ENCODE results near the gene ZFPL1. TPM values are rescaled to one million over a fixed set of nuclear protein-coding genes. Genes with fewer than 3 reads are reported as not detected.

ZFPL1 gene
- total and polyA plus RNA-seq, 4 donors: 34.5 to 45.8 (median 35.2) TPM

DNA sequence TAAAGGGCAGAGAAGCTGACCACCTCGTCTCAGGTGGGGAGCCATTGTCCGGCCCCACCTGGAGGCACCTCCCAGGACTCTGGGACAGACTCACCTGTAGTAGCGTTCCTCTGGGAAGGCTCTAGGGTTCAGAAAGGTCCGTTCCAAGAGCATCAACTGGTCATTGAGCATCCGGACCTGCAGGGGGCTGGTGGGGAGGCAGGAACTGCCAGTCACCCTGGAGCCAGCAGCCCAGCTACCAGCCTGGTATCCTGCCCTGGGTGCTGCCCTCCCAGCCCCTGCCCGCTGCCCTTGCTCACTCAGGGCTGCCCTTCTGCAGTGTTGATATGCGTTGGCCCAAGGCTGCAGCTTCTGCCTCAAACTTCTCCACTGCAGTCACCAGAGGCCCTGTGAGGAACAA, 38.3 kb upstream of the ZFPL1 start:
- Histone ChIP-seq H3K4me1 (ENCODE audit: control insufficient read depth in 5 of 5, insufficient read depth in 5 of 5, low read length in 5 of 5) (peaks cover 0 to 23% (median 0%) of the 10 kb centered on the region in 5 donors), H3K9me3 (ENCODE audit: control insufficient read depth in 4 of 4, insufficient read depth in 3 of 4, low read length in 3 of 4) (no peaks in the 10 kb centered on the region)
- 90 to 93% methylated on average over 7 of the region's 7 CpGs for WGBS, 2 donors

DNA sequence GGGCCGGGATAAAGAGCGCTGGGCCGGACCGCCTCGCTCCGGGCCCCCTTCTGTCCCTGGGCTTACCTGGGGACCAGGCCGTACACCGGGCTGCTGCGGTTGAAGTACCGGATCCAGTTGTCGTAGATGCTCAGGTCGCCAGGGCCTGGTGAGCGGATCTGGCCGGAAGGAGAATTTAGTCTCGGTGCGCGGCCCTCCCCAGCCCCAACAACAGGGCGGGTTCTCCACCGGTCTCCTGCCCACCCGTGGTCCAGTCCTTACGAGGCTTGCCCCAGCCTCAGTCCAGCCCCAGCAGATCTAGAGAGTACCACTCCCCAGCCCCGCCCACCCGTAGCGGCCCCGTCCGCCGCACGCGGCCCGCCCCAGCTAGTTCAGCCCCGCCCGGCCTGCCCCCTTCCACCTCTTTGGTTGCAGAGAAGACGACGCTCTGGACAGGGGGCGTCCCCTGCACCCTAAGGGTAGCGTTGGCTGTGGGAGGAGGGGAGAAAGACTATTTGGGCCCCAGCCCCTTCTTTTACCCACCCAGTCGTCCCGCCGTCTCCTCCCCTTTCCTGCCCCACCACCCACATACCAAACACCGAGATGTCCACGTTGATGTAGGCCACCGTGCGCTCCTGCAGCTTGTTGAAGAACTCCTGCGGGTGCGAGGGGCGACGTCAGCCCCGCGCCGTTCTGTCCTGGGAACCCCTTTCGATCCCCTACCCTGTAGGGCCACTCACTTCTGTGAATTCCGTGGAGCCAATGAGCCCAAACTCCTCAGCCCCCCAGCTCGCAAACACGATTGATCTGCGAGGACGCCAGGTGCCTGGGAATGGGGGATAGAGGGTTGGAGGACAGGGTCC, 36.2 kb upstream of the ZFPL1 start:
- peaks cover 0 to 18% (median 8%) of the 10 kb centered on the region in 4 donors for H3K36me3 ChIP-seq (ENCODE audit: control insufficient read depth in 4 of 4, insufficient read depth in 4 of 4, low read length in 4 of 4)
- peak overlapping the region; percentile 35 for H3K4me3 ChIP-seq
- TF ChIP-seq, protein P1, sequence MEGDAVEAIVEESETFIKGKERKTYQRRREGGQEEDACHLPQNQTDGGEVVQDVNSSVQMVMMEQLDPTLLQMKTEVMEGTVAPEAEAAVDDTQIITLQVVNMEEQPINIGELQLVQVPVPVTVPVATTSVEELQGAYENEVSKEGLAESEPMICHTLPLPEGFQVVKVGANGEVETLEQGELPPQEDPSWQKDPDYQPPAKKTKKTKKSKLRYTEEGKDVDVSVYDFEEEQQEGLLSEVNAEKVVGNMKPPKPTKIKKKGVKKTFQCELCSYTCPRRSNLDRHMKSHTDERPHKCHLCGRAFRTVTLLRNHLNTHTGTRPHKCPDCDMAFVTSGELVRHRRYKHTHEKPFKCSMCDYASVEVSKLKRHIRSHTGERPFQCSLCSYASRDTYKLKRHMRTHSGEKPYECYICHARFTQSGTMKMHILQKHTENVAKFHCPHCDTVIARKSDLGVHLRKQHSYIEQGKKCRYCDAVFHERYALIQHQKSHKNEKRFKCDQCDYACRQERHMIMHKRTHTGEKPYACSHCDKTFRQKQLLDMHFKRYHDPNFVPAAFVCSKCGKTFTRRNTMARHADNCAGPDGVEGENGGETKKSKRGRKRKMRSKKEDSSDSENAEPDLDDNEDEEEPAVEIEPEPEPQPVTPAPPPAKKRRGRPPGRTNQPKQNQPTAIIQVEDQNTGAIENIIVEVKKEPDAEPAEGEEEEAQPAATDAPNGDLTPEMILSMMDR (IDR thresholded peaks at IDR 0.05; ENCODE audit: control extremely low read depth, extremely low read depth): no peak
- H3K27ac ChIP-seq (ENCODE audit: low read depth in 1 of 2, low read length in 1 of 2): peak overlapping the region in 1 of 2 donors; percentile 47
- no peak overlapping the region for H3K9ac ChIP-seq (ENCODE audit: insufficient read depth in 1 of 2, low read length in 2 of 2)
- WGBS, 2 donors: 15 to 17% methylated on average over 53 to 56 of the region's 56 CpGs
- DNase-seq: peak in 2 of 3 donors; percentile 30 to 35
- peaks cover 0 to 17% (median 0%) of the 10 kb centered on the region in 5 donors for H3K4me1 ChIP-seq (ENCODE audit: control insufficient read depth in 5 of 5, insufficient read depth in 5 of 5, low read length in 5 of 5)
- ATAC-seq (ENCODE audit: insufficient read depth, low FRiP score): no peak
- no peaks in the 10 kb centered on the region for H3K27me3 ChIP-seq (ENCODE audit: control insufficient read depth in 3 of 3, insufficient read depth in 3 of 3, low read length in 2 of 3)
- no peaks in the 10 kb centered on the region for H3K9me3 ChIP-seq (ENCODE audit: control insufficient read depth in 4 of 4, insufficient read depth in 3 of 4, low read length in 3 of 4)

More for the DNA sequence above, 38.3 kb upstream of the ZFPL1 start:
- TF ChIP-seq, protein P1 (IDR thresholded peaks at IDR 0.05; ENCODE audit: control extremely low read depth, extremely low read depth): no peak
- H3K27me3 ChIP-seq (ENCODE audit: control insufficient read depth in 3 of 3, insufficient read depth in 3 of 3, low read length in 2 of 3): no peaks in the 10 kb centered on the region
- no peak overlapping the region for H3K9ac ChIP-seq (ENCODE audit: insufficient read depth in 1 of 2, low read length in 2 of 2)
- H3K4me3 ChIP-seq: no peak overlapping the region
- no peak overlapping the region for H3K27ac ChIP-seq (ENCODE audit: low read depth in 1 of 2, low read length in 1 of 2)
- no peak for DNase-seq
- no peak for ATAC-seq (ENCODE audit: insufficient read depth, low FRiP score)
- peaks cover 0 to 18% (median 8%) of the 10 kb centered on the region in 4 donors for H3K36me3 ChIP-seq (ENCODE audit: control insufficient read depth in 4 of 4, insufficient read depth in 4 of 4, low read length in 4 of 4)

DNA sequence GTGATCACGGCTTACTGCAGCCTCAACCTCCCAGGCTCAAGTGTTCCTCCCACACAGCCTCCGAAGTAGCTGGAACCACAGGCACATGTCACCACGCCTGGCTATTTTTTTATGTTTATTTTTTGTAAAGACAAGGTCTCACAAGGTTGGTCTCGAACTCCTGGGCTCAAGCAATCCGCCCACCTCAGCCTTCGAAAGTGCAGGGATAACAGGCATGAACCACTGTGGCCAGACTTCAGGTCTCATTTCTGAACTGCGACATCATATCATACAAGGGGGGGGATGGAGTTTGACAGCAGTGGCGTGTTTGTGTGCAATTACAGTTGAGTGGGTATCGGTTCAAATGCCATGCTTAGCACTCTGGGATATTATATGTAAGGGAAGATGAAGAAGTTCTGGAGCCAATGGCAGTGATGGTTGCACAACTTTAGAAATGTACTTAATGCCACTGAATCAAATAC, 32.6 kb upstream of the ZFPL1 start:
- no peak overlapping the region for H3K9ac ChIP-seq (ENCODE audit: insufficient read depth in 1 of 2, low read length in 2 of 2)
- H3K27me3 ChIP-seq (ENCODE audit: control insufficient read depth in 3 of 3, insufficient read depth in 3 of 3, low read length in 2 of 3): no peaks in the 10 kb centered on the region
- WGBS, 2 donors: 75 to 88% methylated on average over 9 of the region's 9 CpGs
- H3K4me3 ChIP-seq: no peak overlapping the region
- DNase-seq (no peak), ATAC-seq (ENCODE audit: insufficient read depth, low FRiP score) (no peak)
- no peak overlapping the region for H3K27ac ChIP-seq (ENCODE audit: low read depth in 1 of 2, low read length in 1 of 2)
- H3K36me3 ChIP-seq (ENCODE audit: control insufficient read depth in 4 of 4, insufficient read depth in 4 of 4, low read length in 4 of 4): no peaks in the 10 kb centered on the region
- H3K9me3 ChIP-seq (ENCODE audit: control insufficient read depth in 4 of 4, insufficient read depth in 3 of 4, low read length in 3 of 4): no peaks in the 10 kb centered on the region
- peaks cover 0 to 10% (median 0%) of the 10 kb centered on the region in 5 donors for H3K4me1 ChIP-seq (ENCODE audit: control insufficient read depth in 5 of 5, insufficient read depth in 5 of 5, low read length in 5 of 5)
- TF ChIP-seq, protein P1 (IDR thresholded peaks at IDR 0.05; ENCODE audit: control extremely low read depth, extremely low read depth): no peak

All from lung (tissue), 12 donors.